Trophoblast cell (in vitro differentiated cells and primary cell): ENCODE data around the gene SHROOM3.

Experiments
- DNase-seq, 2 donors: peaks; one replicate each; pipeline ENCODE4 v3.0.0-alpha.2; 2016
- H2AFZ ChIP-seq: 2 replicates; pipeline ENCODE4 v1.6.1; 2013; ENCODE audit warnings: low read length, moderate library complexity, mild to moderate bottlenecking; ENCODE audit not compliant: insufficient read depth, poor library complexity
- H2AK5ac ChIP-seq: 2 replicates; pipeline ENCODE4 v1.6.1; 2013; ENCODE audit warnings: mild to moderate bottlenecking, low read length
- H2BK120ac ChIP-seq: 2 replicates; pipeline ENCODE4 v1.6.1; 2013; ENCODE audit warnings: low read length, mild to moderate bottlenecking, moderate library complexity; ENCODE audit not compliant: insufficient read depth, poor library complexity
- H2BK12ac ChIP-seq: 2 replicates; pipeline ENCODE4 v1.6.1; 2013; ENCODE audit warnings: mild to moderate bottlenecking, low read length, moderate library complexity
- H2BK5ac ChIP-seq: 2 replicates; pipeline ENCODE4 v1.6.1; 2013; ENCODE audit warnings: low read length, low read depth, moderate library complexity, mild to moderate bottlenecking; ENCODE audit not compliant: poor library complexity
- H3K14ac ChIP-seq: 2 replicates; pipeline ENCODE4 v1.6.1; 2013; ENCODE audit warnings: mild to moderate bottlenecking, low read length
- H3K18ac ChIP-seq: 2 replicates; pipeline ENCODE4 v1.6.1; 2013; ENCODE audit warnings: mild to moderate bottlenecking, low read length
- H3K23ac ChIP-seq: 2 replicates; pipeline ENCODE4 v1.6.1; 2013; ENCODE audit warnings: low read length
- H3K27ac ChIP-seq: 2 replicates; pipeline ENCODE4 v1.5.1; 2013; ENCODE audit warnings: low read depth, mild to moderate bottlenecking, inconsistent platforms, low read length, moderate library complexity
- H3K27me3 ChIP-seq: 2 replicates; pipeline ENCODE4 v1.6.1; 2013; ENCODE audit warnings: inconsistent platforms, mild to moderate bottlenecking, low read length, moderate library complexity; ENCODE audit not compliant: insufficient read depth
- H3K36me3 ChIP-seq, 2 experiments: 1 replicate in 1 of 2; 2 replicates in 1 of 2; pipeline ENCODE4 v1.6.1; 2013; ENCODE audit warnings: low read length in 2 of 2, mild to moderate bottlenecking in 2 of 2, moderate library complexity in 1 of 2; ENCODE audit not compliant: insufficient read depth in 2 of 2, control insufficient read depth in 1 of 2
- H3K4ac ChIP-seq: 2 replicates; pipeline ENCODE4 v1.6.1; 2013; ENCODE audit warnings: low read depth, mild to moderate bottlenecking, low read length, moderate library complexity
- H3K4me1 ChIP-seq, 2 experiments: 1 replicate in 1 of 2; 2 replicates in 1 of 2; pipeline ENCODE4 v1.6.1; 2013; ENCODE audit warnings: low read length in 2 of 2, mild to moderate bottlenecking in 2 of 2, moderate library complexity in 1 of 2; ENCODE audit not compliant: insufficient read depth in 2 of 2, control insufficient read depth in 1 of 2
- H3K4me2 ChIP-seq: 2 replicates; pipeline ENCODE4 v1.6.1; 2013; ENCODE audit warnings: inconsistent platforms, mild to moderate bottlenecking, low read length, moderate library complexity
- H3K4me3 ChIP-seq: 2 replicates; pipeline ENCODE4 v1.5.1; 2013; ENCODE audit warnings: mild to moderate bottlenecking, low read depth, low read length, inconsistent platforms
- H3K79me1 ChIP-seq: one replicate; pipeline ENCODE4 v1.6.1; 2013; ENCODE audit warnings: low read length
- H3K79me2 ChIP-seq: 2 replicates; pipeline ENCODE4 v1.6.1; 2013; ENCODE audit warnings: low read length, mild to moderate bottlenecking; ENCODE audit not compliant: control insufficient read depth, insufficient read depth, poor library complexity
- H3K9ac ChIP-seq: 2 replicates; pipeline ENCODE4 v1.6.1; 2013; ENCODE audit warnings: mild to moderate bottlenecking, low read length
- H3K9me3 ChIP-seq: 2 replicates; pipeline ENCODE4 v1.6.1; 2013; ENCODE audit warnings: low read depth, mild to moderate bottlenecking, control low read depth, inconsistent platforms, low read length; ENCODE audit not compliant: insufficient read depth
- H4K12ac ChIP-seq: 2 replicates; pipeline ENCODE4 v1.6.1; 2013; ENCODE audit warnings: low read depth, mild to moderate bottlenecking, low read length, moderate library complexity
- H4K8ac ChIP-seq: 2 replicates; pipeline ENCODE4 v1.6.1; 2013; ENCODE audit warnings: low read depth, mild to moderate bottlenecking, low read length, moderate library complexity
- H4K91ac ChIP-seq: one replicate; pipeline ENCODE4 v1.6.1; 2013; ENCODE audit warnings: low read depth, mild to moderate bottlenecking, low read length, moderate library complexity
- WGBS: extraction: QIAGEN DNeasy Blood & Tissue Kit; methylation state at CpG from one replicate; pipeline ENCODE4 v1.1.7; 2013; ENCODE audit warnings: missing lambda C conversion rate; ENCODE audit not compliant: insufficient read length, insufficient coverage; ENCODE audit errors: extremely low coverage; 5-methylcytosine and 5-hydroxymethylcytosine counted together

SHROOM3 gene

GRCh38 chr4:76486588-76487276, 51.7 kb downstream of the SHROOM3 start:
- H3K14ac ChIP-seq, result no peak overlapping the region
- no peaks in the 10 kb centered on the region for H3K4me1 ChIP-seq
- no peak overlapping the region for H3K9ac ChIP-seq
- WGBS, result no CpG with 5 or more reads among the region's 3 CpGs
- no peak overlapping the region for H2BK12ac ChIP-seq
- H2BK5ac ChIP-seq, result no peak overlapping the region
- no peaks in the 10 kb centered on the region for H3K79me2 ChIP-seq
- H3K27me3 ChIP-seq, result no peaks in the 10 kb centered on the region
- no peaks in the 10 kb centered on the region for H3K9me3 ChIP-seq
- H2AK5ac ChIP-seq, result no peak overlapping the region
- H3K18ac ChIP-seq, result no peak overlapping the region
- no peak overlapping the region for H4K8ac ChIP-seq
- H3K4me3 ChIP-seq, result no peak overlapping the region
- H3K4me2 ChIP-seq, result no peak overlapping the region
- peak overlapping the region; percentile 64 for H3K23ac ChIP-seq
- H3K4ac ChIP-seq, result no peak overlapping the region
- no peak overlapping the region for H4K12ac ChIP-seq
- no peaks in the 10 kb centered on the region for H3K79me1 ChIP-seq
- H4K91ac ChIP-seq, result no peak overlapping the region
- no peak overlapping the region for H3K27ac ChIP-seq
- H3K36me3 ChIP-seq, result no peaks in the 10 kb centered on the region
- no peak for DNase-seq
- no peak overlapping the region for H2AFZ ChIP-seq
- no peak overlapping the region for H2BK120ac ChIP-seq

GRCh38 chr4:76487621-76488020, 52.6 kb downstream of the SHROOM3 start:
- Histone ChIP-seq H3K23ac (no peak overlapping the region), H4K8ac (no peak overlapping the region), H3K4me1 (no peaks in the 10 kb centered on the region), H3K14ac (no peak overlapping the region), H3K4ac (no peak overlapping the region), H3K18ac (no peak overlapping the region), H3K27ac (no peak overlapping the region), H3K36me3 (no peaks in the 10 kb centered on the region), H3K4me2 (no peak overlapping the region), H2BK120ac (no peak overlapping the region), H2AFZ (no peak overlapping the region), H2BK12ac (no peak overlapping the region), H2BK5ac (no peak overlapping the region), H4K91ac (no peak overlapping the region), H3K9ac (no peak overlapping the region), H4K12ac (no peak overlapping the region), H3K9me3 (no peaks in the 10 kb centered on the region), H3K79me1 (no peaks in the 10 kb centered on the region), H3K79me2 (no peaks in the 10 kb centered on the region), H2AK5ac (no peak overlapping the region), H3K27me3 (no peaks in the 10 kb centered on the region), H3K4me3 (no peak overlapping the region)
- no peak for DNase-seq
- WGBS, result no CpG with 5 or more reads among the region's 1 CpG

GRCh38 chr4:76488455-76488854, 53.4 kb downstream of the SHROOM3 start:
- Histone ChIP-seq H2AFZ (no peak overlapping the region), H3K23ac (no peak overlapping the region), H3K9me3 (no peaks in the 10 kb centered on the region), H3K4me2 (no peak overlapping the region), H2BK5ac (no peak overlapping the region), H2BK12ac (no peak overlapping the region), H3K79me1 (no peaks in the 10 kb centered on the region), H3K9ac (no peak overlapping the region), H3K79me2 (no peaks in the 10 kb centered on the region), H3K4me1 (no peaks in the 10 kb centered on the region), H3K27me3 (no peaks in the 10 kb centered on the region), H3K14ac (no peak overlapping the region), H3K4ac (no peak overlapping the region), H2BK120ac (no peak overlapping the region), H3K36me3 (no peaks in the 10 kb centered on the region), H3K27ac (no peak overlapping the region), H3K4me3 (no peak overlapping the region), H4K12ac (no peak overlapping the region), H4K91ac (no peak overlapping the region), H4K8ac (no peak overlapping the region), H2AK5ac (no peak overlapping the region), H3K18ac (no peak overlapping the region)
- WGBS, result no CpG with 5 or more reads among the region's 1 CpG
- DNase-seq, result no peak

GRCh38 chr4:76488888-76489685, 54.1 kb downstream of the SHROOM3 start:
- Histone ChIP-seq H2AFZ (no peak overlapping the region), H3K18ac (no peak overlapping the region), H3K27ac (no peak overlapping the region), H2BK12ac (no peak overlapping the region), H3K14ac (no peak overlapping the region), H3K4me2 (no peak overlapping the region), H3K4me3 (no peak overlapping the region), H2AK5ac (no peak overlapping the region), H2BK120ac (no peak overlapping the region), H3K4ac (no peak overlapping the region), H4K12ac (no peak overlapping the region), H3K9me3 (no peaks in the 10 kb centered on the region), H3K4me1 (no peaks in the 10 kb centered on the region), H4K91ac (no peak overlapping the region), H3K79me2 (no peaks in the 10 kb centered on the region), H3K27me3 (no peaks in the 10 kb centered on the region), H2BK5ac (no peak overlapping the region), H3K23ac (no peak overlapping the region), H3K79me1 (no peaks in the 10 kb centered on the region), H3K9ac (no peak overlapping the region), H3K36me3 (no peaks in the 10 kb centered on the region), H4K8ac (no peak overlapping the region)
- WGBS, result no CpG with 5 or more reads among the region's 4 CpGs
- no peak for DNase-seq
